GM20431 (cell line): ENCODE results near the gene FHIT.

Source experiments
- in situ Hi-C: fragments of 300-500 bp; cut with MseI, MboI; formaldehyde crosslinking; loops from one replicate; pipeline ENCODE4 v1.15.0; 2020; ENCODE audit warnings: low sequenced_read_pairs; ENCODE audit not compliant: unreplicated experiment

The FHIT gene

DNA sequence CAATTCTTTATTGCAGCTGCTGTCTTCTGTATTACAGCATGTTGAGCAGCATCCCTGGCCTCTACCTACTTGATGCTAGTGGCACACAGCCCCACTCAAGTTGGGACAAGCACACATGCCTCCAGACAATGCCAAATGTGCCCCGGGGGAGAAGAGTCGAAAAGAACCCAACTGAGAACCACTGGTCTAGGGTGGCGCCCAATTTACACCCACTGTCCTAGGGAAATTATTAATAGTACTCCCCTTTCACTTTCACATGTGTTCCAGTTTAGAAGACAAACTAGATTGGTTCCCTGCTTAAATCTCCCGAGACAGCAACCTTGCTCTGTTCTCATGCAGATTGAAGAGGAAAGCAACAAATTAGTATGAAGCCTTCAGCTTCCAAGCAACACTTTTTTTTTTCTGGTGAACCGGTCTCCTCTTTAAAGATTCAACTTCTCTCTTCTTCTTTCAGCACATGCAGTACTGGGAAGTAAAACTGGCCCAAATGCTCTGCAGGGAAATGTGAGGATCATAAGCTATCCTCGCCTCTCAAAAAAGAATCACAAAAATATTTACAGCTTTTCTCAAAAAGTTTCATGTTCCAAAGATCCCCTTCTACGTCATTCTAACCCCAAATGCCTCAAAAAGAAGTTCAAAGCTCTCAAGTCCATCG lies 1377.5 kb downstream of the FHIT start:
- in situ Hi-C loops, result loop anchor here (25.0 kb wide), 3 partner anchors 286 to 661 kb away; no protein-coding TSS in a partner anchor

DNA sequence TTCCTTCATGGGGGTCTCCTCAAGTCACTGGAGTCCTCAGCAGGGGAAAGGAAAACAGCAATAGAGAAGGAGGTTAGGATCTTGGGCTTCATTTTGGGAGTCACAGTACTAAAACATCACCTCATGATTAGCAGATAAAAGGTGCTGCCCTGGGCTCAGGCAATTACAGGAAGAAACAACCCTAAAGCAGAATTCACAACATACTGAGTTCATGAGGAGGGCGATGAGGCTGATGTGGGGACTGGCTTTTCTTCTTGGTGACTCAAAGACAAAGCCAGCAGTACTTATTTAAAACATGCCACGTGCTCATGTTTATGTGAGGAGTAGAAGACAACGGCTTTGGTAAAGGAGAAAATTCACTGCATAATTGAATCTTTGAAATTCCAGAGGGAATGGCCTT lies 1379.1 kb downstream of the FHIT start:
- in situ Hi-C loops, result loop anchor here (25.0 kb wide), 3 partner anchors 285 to 660 kb away; no protein-coding TSS in a partner anchor

DNA sequence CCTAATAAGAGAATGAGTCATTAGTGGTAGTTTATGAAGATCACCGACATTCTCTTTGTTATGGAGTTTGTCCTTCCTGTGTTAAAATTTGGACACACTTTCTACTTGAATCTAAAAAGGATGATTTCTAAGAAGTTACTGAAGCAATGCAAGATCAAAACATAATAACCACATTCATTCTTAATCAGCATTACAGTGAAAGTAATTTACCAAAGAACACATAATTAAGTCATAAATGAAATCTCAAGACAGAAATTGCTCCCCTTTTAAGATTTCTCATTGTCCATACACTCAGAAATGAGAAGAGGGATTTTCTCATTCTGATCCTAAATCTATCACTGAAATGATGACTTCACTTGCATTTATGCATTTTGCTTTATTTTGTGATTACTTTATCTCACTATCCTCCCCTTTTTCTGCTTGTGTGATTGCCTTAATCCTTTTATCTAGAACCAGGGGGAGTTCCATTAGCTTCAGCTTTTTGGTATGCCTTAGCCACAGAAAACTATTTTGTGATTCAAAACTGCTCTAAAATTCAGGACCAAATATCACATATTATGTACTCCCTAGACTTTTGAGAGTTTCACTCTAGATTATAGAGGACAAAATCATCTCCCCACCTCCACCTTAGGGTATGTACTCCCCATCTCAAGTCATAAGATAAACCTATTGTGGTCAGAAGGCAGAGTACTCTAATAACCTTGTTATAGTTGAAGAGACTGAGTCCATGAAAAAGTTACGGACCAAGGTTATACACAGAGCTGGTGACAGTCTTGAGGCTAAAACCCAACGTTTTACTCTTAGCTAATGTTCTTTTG lies 1383.9 kb downstream of the FHIT start:
- in situ Hi-C loops, result loop anchor here (25.0 kb wide), 3 partner anchors 280 to 655 kb away; no protein-coding TSS in a partner anchor

DNA sequence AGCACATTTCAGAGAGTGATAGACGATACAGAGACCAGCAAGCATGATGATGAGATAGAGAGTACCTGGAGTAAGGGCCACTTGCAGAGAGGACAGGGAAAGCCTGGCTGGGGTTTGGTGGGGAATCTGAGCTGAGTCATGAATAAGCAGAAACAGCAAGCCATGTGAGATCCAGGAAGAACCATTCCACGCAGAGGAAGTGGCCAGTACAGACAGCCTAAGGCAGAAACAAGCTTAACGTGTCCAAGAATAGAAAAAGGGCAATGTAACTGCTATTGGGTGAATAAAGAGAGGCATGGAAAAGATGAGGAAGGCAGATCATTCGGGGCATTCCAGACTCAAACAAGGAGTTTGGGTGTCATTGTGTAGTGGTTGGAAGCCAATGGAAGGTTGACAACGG lies 1385.2 kb downstream of the FHIT start:
- in situ Hi-C loops, result loop anchor here (25.0 kb wide), 3 partner anchors 279 to 654 kb away; no protein-coding TSS in a partner anchor

DNA sequence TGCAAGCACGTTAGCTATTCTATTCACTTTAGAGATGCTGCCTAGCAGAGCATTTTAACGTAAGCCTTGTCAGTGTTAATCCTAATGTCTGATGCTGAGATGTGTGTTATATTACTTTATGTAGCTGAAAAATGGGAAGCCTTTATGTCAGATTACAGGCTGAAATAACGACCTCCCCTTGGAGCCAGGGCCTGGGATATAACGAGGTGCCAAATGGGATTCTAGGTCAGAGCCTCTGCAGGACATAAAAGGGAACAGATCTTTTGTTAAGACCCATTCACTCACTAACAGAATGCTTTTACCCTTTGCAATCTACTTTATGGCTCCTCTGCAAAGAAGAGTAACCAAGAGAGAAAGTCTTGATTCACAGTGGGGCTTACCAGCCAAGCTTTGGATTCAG lies 1385.9 kb downstream of the FHIT start:
- in situ Hi-C loops, result loop anchor here (25.0 kb wide), 3 partner anchors 278 to 653 kb away; no protein-coding TSS in a partner anchor

DNA sequence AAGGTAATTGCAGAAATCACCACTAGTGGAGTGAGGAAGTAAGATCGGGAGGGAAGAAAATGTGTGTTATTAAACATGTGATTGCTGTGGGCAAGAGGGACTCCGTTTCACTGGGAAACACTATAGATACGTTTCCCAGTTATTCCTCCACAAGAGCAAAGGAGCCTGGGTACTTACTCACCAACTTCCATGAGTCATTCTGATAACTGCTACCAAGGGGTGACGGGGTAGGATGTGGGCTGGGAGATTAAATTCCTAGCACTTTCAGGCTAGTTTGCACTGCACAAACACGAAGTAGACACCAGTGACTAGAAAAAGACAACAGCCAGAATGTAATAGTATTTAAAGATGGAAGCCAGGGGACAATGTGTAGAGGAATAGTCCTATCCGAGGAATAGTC lies 1388.6 kb downstream of the FHIT start:
- in situ Hi-C loops, result loop anchor here (25.0 kb wide), 3 partner anchors 275 to 650 kb away; no protein-coding TSS in a partner anchor

DNA sequence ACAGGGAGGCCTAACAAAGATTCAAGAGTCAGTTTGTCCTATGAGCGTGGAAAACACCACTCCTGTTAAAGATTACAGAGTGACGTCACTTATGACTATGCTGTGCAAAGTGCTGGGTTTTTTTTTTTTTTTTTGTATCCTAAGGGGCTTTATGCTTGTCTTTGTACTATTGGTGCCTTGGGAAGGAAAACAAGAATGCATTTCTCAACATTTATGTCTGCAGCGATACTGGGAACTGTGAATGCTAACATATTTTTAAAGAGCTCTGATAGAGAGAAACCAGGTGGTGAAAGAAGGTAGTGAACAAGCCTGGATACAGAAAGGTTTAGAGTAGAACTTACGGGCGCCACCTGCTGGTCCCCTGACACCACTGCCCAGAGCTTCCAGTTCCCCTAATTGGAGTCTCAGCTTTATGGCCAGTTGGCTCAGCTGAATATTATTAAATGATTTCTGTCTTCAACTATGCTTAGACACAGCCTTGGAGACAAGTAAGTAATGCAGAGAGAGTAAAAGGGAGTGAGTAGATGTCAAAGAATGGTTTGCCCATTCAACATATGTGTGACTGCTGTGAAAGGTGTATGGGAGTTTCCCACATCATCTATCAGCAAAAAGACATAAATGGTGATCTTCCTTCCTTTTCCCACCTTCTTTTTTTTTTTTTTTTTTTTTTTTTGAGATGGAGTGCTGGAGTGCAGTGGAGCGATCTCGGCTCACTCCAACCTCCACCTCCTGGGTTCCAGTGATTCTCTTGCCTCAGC lies 1393.5 kb downstream of the FHIT start:
- in situ Hi-C loops, result loop anchor here (25.0 kb wide), 3 partner anchors 270 to 645 kb away; no protein-coding TSS in a partner anchor

DNA sequence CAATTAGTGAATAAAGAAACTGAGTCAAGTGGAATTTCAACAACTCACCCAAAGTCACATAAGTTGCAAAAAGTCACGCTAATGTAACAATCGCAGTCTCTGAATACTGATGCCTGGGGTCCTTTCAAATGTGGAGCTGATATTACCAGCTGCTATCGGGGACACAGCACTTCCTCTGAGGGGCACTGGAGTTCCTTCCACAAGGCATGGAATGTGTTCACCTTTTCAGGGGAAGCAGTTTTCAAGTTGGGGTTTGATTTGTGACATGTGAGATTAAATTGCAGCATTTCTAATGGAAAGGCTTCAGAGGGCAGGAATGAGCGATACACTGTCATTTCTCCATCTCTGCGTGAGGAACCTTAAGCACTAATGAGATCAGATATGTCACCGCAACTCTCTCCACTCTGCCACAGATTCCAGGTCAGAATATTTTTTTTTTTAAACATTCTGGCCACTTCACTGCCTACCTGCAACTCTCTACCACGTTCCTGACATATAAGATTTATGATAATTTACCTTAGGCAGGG lies 1394.3 kb downstream of the FHIT start:
- in situ Hi-C loops, result loop anchor here (25.0 kb wide), 3 partner anchors 270 to 645 kb away; no protein-coding TSS in a partner anchor

DNA sequence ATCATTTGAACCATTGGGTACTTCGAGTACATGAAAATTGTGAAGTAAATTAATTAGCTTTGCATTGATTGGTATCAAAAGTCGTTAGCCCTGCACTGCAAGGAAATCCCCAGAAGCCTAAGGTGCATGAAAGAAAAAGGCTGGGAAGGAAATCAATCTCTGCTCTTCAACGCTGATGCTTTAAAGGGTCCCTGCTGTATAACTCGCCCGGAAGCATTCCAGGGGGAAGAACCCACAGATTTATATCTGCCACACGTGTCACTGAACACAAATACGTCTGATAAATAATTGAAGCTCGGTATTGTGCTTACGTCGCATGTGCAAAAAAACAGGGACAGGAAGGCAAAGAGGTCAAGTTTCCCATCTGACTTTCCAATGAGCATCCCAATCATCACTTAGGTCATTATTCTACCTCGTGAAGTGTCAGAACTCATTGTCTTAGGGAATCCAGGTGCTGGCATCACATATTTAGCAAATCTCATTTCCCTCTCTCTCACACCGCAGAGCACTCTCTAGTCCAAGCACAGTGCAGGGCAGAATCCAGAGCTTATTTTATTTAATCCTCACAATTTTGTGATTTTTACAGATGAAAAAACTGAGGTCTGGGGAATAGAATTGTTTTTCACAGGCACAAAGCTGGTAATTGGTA lies 1397.1 kb downstream of the FHIT start:
- in situ Hi-C loops, result loop anchor here (25.0 kb wide), 3 partner anchors 267 to 642 kb away; no protein-coding TSS in a partner anchor

DNA sequence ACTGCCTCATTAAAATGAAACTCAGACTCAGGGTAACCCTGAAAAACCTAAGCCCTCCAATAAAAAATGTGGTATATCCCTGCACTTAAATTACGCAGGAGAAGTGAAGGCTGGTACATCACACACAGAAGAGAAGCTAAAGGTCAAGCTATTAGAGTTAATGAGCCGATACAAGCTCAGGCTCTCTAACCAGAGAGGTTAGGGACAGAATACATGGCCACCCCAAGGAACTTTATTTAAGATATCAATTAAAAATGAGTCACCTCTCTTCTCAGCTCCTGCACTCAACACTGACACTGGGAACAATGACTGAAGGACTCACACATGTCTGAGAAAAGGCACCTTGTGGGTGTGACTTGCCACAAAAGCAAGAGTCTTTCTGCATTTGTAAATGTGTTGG lies 1400.8 kb downstream of the FHIT start:
- in situ Hi-C loops, result loop anchor here (25.0 kb wide), 3 partner anchors 263 to 638 kb away; no protein-coding TSS in a partner anchor

DNA sequence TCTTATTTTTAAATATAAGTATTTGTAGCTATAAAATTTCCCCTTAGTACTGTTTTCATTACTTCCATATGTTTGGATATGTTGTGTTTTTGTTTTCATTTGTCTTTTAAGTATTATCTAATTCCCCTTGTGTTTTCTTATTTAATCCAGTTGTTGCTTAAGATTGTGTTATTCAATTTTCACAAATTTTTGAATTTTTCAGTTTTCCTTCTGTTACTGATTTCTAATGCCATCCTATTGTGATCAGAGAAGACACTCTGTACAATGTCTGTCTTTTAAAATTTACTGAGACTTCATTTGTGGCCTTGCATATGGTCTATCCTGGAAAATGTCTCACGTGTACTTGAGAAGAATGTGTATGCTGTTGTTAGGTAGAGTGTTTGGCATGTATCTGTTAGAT lies 1405.9 kb downstream of the FHIT start:
- in situ Hi-C loops, result no loop called here

DNA sequence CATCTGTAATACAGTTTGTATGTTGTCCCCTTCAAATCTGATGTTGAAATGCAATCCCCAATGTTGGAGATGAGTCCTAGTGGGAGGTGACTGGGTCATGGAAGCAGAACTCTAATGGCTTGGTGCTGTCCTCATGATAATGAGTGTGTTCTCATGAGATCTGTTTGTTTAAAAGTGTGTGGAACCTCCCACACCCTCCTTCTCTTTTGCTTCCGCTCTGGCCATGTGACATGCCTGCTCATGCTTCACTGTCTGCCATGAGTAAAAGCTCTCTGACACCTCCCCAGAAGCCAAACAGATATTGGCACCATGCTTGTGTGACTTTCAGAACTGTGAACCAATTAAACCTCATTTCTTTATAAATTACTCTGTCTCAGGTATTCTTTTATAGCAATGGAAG lies 1407.4 kb downstream of the FHIT start:
- in situ Hi-C loops, result no loop called here

DNA sequence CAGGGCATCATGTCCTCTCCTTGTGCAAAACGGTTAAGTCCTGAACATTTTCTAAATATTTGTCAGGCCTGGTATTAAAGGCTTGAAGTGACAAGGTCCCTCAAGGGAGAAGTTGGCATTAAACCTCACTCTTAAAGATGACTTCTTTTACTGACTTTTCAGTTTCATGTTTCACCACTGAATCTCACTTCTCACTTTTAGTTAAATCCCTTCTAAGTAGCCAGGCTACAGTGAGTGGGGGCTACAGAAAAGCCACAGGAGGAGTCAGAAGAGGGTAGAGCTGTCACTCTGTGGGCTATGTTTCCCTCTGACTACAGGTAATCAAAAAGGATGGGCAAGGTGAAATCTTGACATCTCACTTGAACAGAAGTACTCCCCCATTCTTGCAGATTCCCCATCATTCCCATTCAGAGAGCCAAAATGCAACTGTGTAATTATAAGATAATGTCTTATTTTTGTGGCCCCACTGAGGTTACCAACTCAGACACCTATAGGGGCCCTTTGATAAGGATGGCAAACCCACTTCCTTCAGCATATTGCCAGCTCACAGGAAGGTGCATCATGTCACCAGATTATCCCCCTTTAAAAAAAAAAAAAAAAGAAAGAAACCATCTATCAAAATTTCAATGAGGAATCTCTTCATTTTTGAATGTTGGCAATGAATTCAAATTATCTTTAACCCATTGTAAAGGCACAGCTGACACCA lies 1411.3 kb downstream of the FHIT start:
- in situ Hi-C loops, result no loop called here

DNA sequence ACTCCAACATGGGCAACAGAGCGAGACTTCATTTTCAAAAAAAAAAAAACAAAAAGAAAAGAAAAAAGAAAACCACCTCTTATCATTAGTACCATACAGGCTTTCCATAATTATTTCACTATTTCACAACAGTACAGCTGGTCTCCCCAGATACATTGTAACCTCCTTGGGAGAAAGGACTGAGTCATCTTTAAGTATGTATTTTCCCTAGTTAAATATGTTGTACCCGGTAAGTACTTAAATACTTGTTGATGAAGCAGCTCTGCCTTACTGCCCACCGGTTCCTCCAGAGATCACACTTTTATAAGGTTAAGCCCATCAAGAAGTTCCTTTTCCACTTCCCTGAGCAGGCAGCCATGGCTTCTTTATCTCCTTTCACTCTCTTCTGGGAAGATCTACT lies 1412.0 kb downstream of the FHIT start:
- in situ Hi-C loops, result no loop called here

DNA sequence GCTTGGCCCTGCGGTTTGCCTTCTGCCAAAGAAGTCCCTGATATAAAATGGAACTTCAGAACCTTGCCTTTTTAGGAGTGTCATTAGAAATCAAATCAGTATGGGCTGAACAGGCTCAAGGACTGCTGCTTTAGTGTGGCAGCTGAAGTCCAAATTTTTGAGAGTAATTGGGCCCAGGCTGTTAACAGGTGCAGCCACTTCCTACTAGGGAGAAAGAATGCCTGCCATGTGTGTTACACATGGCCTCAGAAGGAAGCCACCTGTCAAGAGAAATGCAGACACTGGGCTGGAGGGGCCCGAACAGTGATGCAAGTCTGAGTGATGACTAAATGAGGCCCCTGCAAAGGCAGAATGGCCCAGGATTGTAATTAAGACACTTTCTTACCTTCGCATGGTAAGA lies 1414.7 kb downstream of the FHIT start:
- in situ Hi-C loops, result no loop called here

DNA sequence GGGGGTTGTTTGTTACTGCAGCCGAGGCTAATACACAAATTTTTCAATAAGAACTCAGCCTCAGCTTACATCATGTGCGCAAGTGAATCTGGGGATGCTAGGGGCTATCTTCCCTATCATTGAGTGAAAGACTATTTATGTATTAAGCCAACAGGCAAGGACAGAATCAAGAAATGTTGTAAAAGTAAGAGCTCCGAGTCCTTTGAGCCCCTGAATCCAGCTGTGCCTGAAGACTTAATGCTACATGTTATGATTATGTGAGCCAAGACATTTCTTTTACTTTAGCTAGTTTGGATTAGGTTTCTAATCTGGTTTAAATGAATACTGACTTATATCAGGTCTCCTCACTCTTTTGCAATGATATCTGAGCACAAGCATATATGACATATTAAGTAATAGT lies 1418.5 kb downstream of the FHIT start:
- in situ Hi-C loops, result no loop called here

DNA sequence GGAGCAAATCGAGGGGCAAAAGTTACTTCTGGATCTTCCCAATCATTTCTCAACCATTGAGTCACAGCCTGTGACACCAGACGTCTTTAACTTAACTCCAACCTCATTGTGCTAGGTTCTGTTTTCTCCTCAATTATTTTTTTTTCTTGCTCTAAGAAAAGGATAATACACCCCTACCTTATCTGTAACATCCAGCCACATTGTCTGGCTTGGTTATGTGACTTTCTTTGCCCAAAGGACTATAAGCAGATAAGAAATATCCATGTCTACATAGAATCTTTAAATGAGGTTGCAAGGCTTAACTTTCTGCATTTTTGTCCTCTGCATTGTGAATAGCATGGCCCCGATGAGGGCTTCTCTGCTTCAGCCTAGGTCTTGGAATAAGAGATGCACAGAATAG lies 1419.0 kb downstream of the FHIT start:
- in situ Hi-C loops, result no loop called here

DNA sequence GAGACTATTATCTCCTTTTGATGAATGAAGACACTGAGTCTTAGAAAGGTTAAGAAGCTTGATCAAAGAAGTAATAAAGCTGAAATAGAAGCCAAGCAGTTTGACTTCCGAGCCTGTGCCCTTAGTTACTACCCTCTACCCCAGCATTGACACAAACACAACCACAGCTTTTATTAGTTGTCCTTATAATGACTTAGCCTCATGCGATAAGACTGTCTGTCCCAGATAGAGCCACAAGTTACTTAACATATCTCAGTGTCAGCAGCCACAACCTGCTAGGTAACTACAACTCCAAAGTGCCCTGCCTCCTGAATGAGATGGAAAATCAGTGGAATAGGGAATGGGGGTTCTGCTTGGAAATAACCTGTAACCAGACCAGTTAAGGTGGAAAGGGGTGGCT lies 1419.9 kb downstream of the FHIT start:
- in situ Hi-C loops, result no loop called here

DNA sequence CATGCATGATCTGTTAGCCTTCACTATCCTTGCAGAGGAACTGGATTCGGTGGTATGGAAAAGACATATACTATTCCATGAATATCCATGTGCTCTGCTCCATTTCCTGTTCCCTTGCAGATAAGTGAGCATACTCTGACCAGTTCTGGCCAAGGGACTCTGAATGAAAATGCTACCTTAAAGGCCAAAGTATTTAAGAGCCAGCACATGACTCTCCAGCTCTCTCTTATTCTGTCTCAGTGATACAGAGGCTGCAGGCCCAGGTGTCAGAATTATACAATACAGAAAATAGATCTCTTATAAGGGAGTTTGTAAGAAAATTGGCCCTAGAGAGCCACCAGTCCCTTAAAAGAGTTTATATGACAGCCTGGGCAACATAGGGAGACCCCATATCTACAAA lies 1421.7 kb downstream of the FHIT start:
- in situ Hi-C loops, result no loop called here
